ENCODE measurements around the gene PPP2R2C. TPM values are rescaled to one million over a fixed set of nuclear protein-coding genes. Genes with fewer than 3 reads are reported as not detected.

The PPP2R2C gene
- total RNA-seq, 1 donor from 2014 or later: 12.3 TPM

DNA sequence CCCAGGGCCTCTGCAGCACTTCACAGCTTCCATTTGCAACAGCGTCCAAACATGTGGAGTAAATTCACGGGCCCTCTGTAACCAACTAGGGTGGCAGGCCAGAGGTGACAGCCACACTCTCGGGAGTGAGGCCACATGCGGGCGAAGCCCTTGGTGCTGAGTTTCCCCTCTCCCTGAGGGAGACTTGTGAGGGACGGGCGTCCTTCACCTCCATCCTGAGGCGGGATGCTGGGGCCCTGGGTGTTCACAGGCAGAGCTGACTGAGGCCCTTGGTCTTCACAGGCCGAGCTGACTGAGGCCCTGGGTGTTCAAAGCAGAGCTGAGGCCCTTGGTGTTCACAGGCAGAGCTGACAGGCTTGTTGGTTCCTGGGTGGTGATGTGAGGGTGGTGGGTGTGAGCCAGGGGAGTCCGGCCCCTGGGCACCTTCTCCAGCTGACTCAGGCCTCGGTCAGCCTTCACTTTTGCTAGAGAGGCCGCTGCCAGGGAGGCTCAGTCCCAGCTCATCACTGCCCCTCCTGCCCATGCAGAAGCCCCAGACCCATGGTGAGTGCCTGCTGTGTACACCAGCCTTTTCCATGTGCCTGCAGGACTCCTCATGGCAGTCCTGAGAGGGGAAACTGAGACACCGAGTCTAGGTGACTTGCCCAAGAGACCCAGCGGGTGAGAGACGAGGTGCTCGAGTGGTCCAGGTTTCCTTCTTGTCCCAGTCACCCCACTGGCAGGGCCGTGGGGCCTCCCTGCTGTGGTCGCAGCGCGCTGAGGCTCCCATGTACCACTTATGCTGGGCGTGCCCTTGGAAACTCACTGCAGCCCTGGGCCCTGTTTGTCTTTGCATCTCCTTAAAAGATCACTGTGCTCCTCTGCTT lies 194.2 kb downstream of the PPP2R2C start:
- ATAC-seq: no peak
- DNase-seq (ENCODE audit: missing footprints): peak; percentile 37
- intact Hi-C loops (cut with DNase I): loop anchor here (10.0 kb wide), 1 partner anchor 787 kb away; the partner anchor contains the start of gene GRPEL1

- DNase-seq (ENCODE audit: missing footprints) (peak; percentile 83), ATAC-seq (peak; percentile 68)
- intact Hi-C loops (cut with DNase I): loop anchor here (10.0 kb wide), 1 partner anchor 788 kb away; the partner anchor contains the start of gene GRPEL1
Observed at GRCh38 chr4:6277139-6277802, 195.1 kb downstream of the PPP2R2C start.

DNA sequence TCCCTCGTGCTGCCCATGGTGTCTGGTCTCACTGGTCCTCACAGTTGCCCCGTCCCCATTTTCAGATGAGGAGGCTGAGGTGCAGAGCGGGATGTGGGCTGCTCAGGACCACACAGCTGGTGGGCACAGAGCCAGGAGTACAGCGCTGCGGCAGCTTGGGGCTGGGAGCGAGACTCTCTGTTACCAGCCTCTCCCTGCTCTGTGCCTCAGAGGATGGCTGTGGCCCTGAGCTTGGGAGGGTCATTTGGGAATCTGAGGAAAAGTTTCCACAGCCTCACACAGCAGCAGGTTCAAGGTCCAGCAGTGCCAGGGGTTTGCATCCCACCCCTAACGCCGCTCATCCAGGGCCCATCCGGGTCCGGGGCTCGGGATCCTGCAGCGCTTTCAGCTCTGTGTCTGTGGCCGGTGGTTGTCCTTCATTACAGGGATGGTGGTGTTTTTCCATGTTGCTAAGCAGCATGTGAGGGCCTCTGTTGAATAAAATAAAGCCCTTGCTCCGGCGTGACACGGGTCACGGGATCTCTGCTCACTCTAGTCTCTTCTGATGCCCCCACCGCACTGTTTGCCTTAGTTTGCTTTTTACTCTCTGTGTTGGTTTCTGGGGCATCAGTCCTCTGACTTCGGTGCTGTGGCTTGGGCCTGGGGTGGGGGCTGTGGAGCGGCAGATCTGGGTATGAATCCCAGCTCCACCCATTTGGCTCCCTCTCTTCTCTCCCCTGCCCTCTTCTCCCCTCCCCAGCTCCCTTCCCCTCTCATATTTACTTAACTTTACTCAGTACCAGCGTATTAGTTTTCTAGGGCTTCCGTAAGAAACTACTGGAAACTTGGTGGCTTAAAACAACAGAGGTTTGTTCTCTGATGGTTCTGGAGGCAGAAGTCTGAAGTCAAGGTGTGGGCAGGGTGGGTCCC lies 196.3 kb downstream of the PPP2R2C start:
- intact Hi-C loops (cut with DNase I): loop anchor here (10.0 kb wide), 1 partner anchor 789 kb away; the partner anchor contains the start of gene GRPEL1
- ATAC-seq (peak; percentile 22), DNase-seq (ENCODE audit: missing footprints) (peak; percentile 70)

DNA sequence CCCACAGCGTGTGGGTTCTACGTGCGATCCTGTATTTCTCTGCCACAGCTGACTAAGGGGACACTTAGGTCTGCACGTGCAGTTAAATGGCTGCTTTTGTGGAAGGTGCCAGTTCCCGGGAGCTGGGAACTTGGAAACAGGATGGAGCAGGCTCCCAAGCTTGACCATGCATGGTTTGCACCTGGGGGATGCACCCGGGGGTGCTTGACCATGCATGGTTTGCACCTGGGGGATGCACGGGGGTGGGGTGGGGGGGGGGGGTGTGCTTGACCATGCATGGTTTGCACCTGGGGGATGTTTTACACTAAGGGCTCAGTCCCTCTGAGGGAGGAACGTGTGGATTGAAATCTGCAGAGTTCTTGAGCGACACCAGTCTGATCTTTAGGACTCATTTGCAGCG lies 197.1 kb downstream of the PPP2R2C start:
- intact Hi-C loops (cut with DNase I): loop anchor here (10.0 kb wide), 1 partner anchor 789 kb away; the partner anchor contains the start of gene GRPEL1
- DNase-seq (ENCODE audit: missing footprints) (no peak), ATAC-seq (no peak)

GRCh38 chr4:6273661-6273990 lies 198.8 kb downstream of the PPP2R2C start:
- ATAC-seq (no peak), DNase-seq (ENCODE audit: missing footprints) (no peak)
- intact Hi-C loops (cut with DNase I): loop anchor here (5.0 to 10.0 kb wide), 2 partner anchors 34 to 791 kb away; partner anchors contain the start of gene GRPEL1

DNA sequence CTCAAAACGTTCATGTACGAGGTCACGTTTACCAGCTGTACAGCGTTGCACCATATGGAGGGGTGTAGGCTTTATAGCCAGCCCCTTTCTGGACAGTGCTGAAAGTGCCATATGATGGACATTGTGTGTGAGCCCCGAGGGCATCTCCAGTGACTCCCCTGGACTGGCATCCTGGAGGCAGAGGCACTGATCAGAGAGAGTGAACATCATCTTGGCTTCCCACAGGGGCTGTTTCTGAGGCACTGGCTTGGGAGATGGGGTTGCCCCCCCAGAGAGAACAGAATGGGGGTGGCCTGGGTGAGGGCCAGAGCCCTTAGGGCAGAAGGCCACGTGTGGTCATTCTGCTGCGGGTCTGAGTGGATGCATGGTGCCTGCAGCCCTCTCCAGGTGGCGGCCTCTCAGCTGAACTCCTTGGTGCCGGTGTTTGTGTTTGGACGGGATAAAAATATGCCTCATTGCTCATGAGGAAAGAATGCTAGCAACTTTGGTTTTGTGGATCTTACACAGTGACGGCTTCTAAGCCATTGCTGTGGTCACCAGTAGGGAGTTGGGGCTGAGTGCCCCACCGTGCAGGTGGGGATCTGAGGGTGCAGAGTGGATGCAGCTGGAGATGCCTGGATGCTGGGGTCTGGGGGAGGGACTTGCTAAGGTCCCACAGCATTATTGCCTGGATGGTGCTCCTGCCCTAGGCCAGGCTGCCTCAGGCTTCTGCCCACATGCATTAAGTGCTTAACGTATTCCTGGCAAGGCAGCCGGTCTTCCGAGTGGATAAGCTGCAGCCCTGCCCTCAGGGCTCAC lies 199.4 kb downstream of the PPP2R2C start:
- DNase-seq (ENCODE audit: missing footprints) (no peak), ATAC-seq (no peak)
- intact Hi-C loops (cut with DNase I): loop anchor here (5.0 to 10.0 kb wide), 2 partner anchors 34 to 792 kb away; partner anchors contain the start of gene GRPEL1

GRCh38 chr4:6271701-6272465 lies 200.5 kb downstream of the PPP2R2C start:
- DNase-seq (ENCODE audit: missing footprints) (peak; percentile 61), ATAC-seq (peak; percentile 21)

DNA sequence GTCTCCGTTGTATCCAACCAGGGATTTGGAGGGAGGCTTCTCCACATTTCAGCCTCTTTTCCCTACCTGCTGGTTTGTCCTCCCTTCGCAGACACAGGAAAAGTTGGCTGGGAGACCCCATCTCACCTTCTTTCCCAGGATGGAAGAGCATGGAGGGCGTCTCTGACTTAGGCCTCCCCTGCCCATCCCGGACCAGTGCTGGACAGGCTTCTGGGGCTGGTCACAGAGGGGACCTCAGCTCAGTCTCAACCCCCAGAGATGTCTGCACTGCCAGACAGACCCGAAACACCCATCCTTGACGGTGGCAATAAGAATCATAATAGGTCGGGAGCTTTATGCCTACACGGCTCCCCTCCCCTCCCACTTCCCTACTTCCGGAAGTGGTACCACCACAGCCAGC lies 201.2 kb downstream of the PPP2R2C start:
- DNase-seq (ENCODE audit: missing footprints): no peak
- no peak for ATAC-seq
- intact Hi-C loops (cut with DNase I): loop anchor here (5.0 to 10.0 kb wide), 2 partner anchors 36 to 794 kb away; partner anchors contain the start of gene GRPEL1

More at GRCh38 chr4:6271701-6272465, 200.5 kb downstream of the PPP2R2C start:
- intact Hi-C loops (cut with DNase I): loop anchor here (5.0 to 10.0 kb wide), 2 partner anchors 35 to 793 kb away; partner anchors contain the start of gene GRPEL1

DNA sequence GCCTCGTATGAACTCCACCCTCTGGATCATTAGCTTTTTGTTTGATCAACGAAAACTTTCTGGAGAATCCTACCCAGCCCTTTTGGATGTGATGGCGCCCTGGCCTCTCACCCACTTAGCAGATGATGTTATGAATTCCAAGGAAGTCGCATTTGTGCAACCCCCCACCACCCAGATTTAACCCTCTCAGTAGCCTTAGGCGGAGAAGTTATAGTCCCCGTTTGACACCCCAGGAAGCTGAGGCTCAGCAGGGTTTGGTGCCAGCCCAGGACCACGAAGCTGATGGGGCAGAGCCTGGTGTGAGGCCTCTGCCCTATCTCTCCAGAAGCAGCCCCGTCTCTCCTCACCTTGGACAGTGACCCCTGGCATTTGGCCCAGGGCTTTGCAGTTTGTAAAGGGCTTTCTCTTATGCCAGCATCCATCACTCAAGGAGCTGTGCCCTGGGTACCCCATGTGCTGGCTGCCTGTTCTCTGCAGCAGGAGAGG lies 201.7 kb downstream of the PPP2R2C start:
- intact Hi-C loops (cut with DNase I): loop anchor here (5.0 to 10.0 kb wide), 2 partner anchors 37 to 794 kb away; partner anchors contain the start of gene GRPEL1
- DNase-seq (ENCODE audit: missing footprints) (no peak), ATAC-seq (no peak)

Other genes with a start within 250 kb of the PPP2R2C start
- 88.4 TPM for gene WFS1, start 202.8 kb downstream of the PPP2R2C start, total RNA-seq
- gene MAN2B2, start 102.6 kb upstream of the PPP2R2C start, total RNA-seq: 17.8 TPM
- 234 TPM for gene MRFAP1, start 168.1 kb upstream of the PPP2R2C start, total RNA-seq
- gene S100P, start 221.3 kb upstream of the PPP2R2C start, total RNA-seq: not detected
- 41.7 TPM for gene MRFAP1L1, start 237.3 kb upstream of the PPP2R2C start, total RNA-seq
- 6.0 TPM for gene BLOC1S4, start 243.6 kb upstream of the PPP2R2C start, total RNA-seq